Measurements from ENCODE around the gene ZMYND15. TPM values are rescaled to one million over a fixed set of nuclear protein-coding genes. Genes with fewer than 3 reads are reported as not detected.

ZMYND15 gene
- total and polyA plus RNA-seq, 2 of the 4 experiments (the other 2 are of a cell fraction), result 0.07 TPM; not detected in 1

GRCh38 chr17:4722678-4723240, 16.9 kb upstream of the ZMYND15 start (continued):
- TF ChIP-seq FOS (IDR thresholded peaks at IDR 0.05; ENCODE audit: low read depth, low read length) (no peak), CEBPB (IDR thresholded peaks at IDR 0.05; ENCODE audit: low read depth, low read length) (no peak), MAFK (IDR thresholded peaks at IDR 0.05; ENCODE audit: low read depth, low read length) (no peak), SMC3 (IDR thresholded peaks at IDR 0.05; ENCODE audit: low read depth, low read length) (no peak), BHLHE40 (IDR thresholded peaks at IDR 0.05; ENCODE audit: low read depth, low read length) (no peak), CHD1 (IDR thresholded peaks at IDR 0.05; ENCODE audit: low read depth, low read length) (no peak)

DNA sequence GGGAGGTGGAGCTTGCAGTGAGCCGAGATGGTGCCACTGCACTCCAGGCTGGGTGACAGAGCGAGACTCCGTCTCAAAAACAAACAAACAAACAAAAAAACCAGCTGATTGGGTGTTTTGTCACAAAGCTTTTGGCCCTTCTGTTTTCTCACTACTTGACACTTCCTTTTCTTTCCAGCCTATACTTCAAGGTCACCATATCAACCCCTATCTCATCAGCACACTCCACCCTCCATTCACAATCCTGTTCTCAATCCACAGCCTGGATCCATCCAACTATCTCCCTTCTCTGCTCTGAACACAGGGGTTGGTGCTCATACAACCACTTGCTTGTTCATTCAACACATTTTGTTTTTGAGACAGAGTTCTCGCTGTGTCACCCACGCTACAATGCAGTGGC, 15.0 kb upstream of the ZMYND15 start:
- POLR2A ChIA-PET (ENCODE audit: unreplicated experiment), result no interaction called here
- no peak overlapping the region for H3K56ac ChIP-seq (ENCODE audit: extremely low read depth, insufficient read depth, low read length)
- dilution Hi-C loops (cut with HindIII; ENCODE audit: low sequenced_read_pairs, unreplicated experiment), result no loop called here
- CTCF ChIA-PET, result no interaction called here
- peaks cover 5% of the 10 kb centered on the region for H3K4me1 ChIP-seq (ENCODE audit: control insufficient read depth, insufficient read depth, low read length)
- no peak overlapping the region for H3K4ac ChIP-seq (ENCODE audit: low read depth, low read length)
- WGBS, 2 experiments (ENCODE audit: extremely low coverage in 2 of 2, insufficient read length in 1 of 2), result 79% methylated on average over 5 of the region's 5 CpGs; no CpG with 5 or more reads in 1 of the 2 experiments
- H2AK5ac ChIP-seq (ENCODE audit: low read depth, low read length), result no peak overlapping the region; the same call in 1 of the 2 replicates
- H3K18ac ChIP-seq (ENCODE audit: low read depth, low read length), result no peak overlapping the region
- H2BK20ac ChIP-seq (ENCODE audit: low read depth, low read length), result no peak overlapping the region
- in situ Hi-C loops (cut with MboI; ENCODE audit: low sequenced_read_pairs), result no loop called here
- no peak overlapping the region for H4K5ac ChIP-seq (ENCODE audit: low read depth, low read length)
- H3K27me3 ChIP-seq (ENCODE audit: control insufficient read depth, insufficient read depth, low read length), result peaks cover 8% of the 10 kb centered on the region
- 0 out of 2 replicates have a peak, but pooled peaks cover 3% of the 10 kb centered on the region for H4K20me1 ChIP-seq (ENCODE audit: insufficient read depth, low read length)
- H2BK15ac ChIP-seq (ENCODE audit: low read depth, low read length), result no peak overlapping the region
- no peak overlapping the region for H2AFZ ChIP-seq (replicated peaks; ENCODE audit: low read length, poor library complexity)
- TF ChIP-seq RCOR1 (IDR thresholded peaks at IDR 0.05; ENCODE audit: insufficient replicate concordance, low read length), result no peak
- no peak for TF ChIP-seq SMC3 (IDR thresholded peaks at IDR 0.05; ENCODE audit: low read depth, low read length)
- no peak for TF ChIP-seq CTCF (conservative IDR thresholded peaks at IDR 0.05; ENCODE audit: low read depth, low read length)
- TF ChIP-seq MAZ (IDR thresholded peaks at IDR 0.05; ENCODE audit: borderline replicate concordance, low read depth, low read length), result no peak
- H2BK120ac ChIP-seq (ENCODE audit: low read depth, low read length), result no peak overlapping the region
- H3K36me3 ChIP-seq (ENCODE audit: control insufficient read depth, insufficient read depth, low read length), result no peaks in the 10 kb centered on the region
- no peak for ATAC-seq (ENCODE audit: low read depth)
- no TSS peak for BruUV-seq (replicated peaks)
- no peak overlapping the region for H4K91ac ChIP-seq (ENCODE audit: insufficient read depth, low read depth, low read length)
- H2BK5ac ChIP-seq (ENCODE audit: low read depth, low read length, poor library complexity, severe bottlenecking), result no peak overlapping the region
- no peak overlapping the region for H3K4me3 ChIP-seq (ENCODE audit: insufficient read depth, low read depth, low read length)
- H3K4me2 ChIP-seq (ENCODE audit: low read depth, low read length), result no peak overlapping the region
- no peak overlapping the region for H3K27ac ChIP-seq (ENCODE audit: insufficient read depth, low read length)
- no peak overlapping the region for H3K23ac ChIP-seq (ENCODE audit: low read depth, low read length)
- H3K14ac ChIP-seq (replicated peaks; ENCODE audit: low read depth, low read length), result no peak overlapping the region
- no peak for DNase-seq
- no peak overlapping the region for H2AK9ac ChIP-seq (replicated peaks; ENCODE audit: low read depth, low read length, poor library complexity)
- intact Hi-C loops (cut with micrococcal nuclease), result no loop called here
- H4K8ac ChIP-seq (ENCODE audit: low read depth in 2 of 2, low read length in 2 of 2), result no peak overlapping the region
- no peaks in the 10 kb centered on the region for H3K79me1 ChIP-seq (ENCODE audit: low read depth in 1 of 2, low read length in 2 of 2)
- H3K9me1 ChIP-seq (ENCODE audit: insufficient read depth, low read length), result peaks cover 5% of the 10 kb centered on the region
- H3K9ac ChIP-seq (ENCODE audit: low read depth, low read length), result no peak overlapping the region
- no peaks in the 10 kb centered on the region for H3K9me3 ChIP-seq (ENCODE audit: control insufficient read depth, insufficient read depth, low read length)
